VCaP (cell line): ENCODE data around the gene ABLIM3.

Experiments used
- H3K27ac ChIP-seq: fragments of 450-650 bp; 2 replicates; pipeline ENCODE4 v1.5.1; 2017
- TF ChIP-seq, protein P1 (sequence below): fragments of 450-650 bp; conservative IDR thresholded peaks from 2 replicates; pipeline ENCODE4 v1.5.1; 2017; ENCODE audit warnings: mild to moderate bottlenecking, moderate library complexity

The ABLIM3 gene

DNA sequence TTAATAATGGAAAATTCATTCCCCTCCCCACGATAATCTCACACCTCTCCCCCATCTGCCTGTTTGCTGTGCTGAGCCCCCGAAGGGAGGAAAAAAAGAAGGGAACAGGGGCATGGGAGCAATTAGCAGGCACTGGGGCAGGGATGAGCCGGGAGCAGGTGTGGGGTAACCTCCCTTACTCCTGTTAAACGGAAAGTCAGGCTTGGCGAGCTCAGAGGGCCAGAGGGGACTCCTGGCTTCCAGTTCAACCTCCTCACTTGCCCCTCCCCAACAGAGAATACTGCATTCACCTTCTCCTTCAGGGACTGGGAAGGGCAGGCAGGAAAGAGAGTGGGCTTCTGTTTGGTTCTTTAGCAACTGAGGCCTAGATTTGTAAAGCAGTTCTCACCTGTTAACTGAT is 131.9 kb downstream of the ABLIM3 start:
- H3K27ac ChIP-seq, result peak overlapping the region; percentile 65; the same call in 1 of the 2 replicates
- TF ChIP-seq, protein P1, sequence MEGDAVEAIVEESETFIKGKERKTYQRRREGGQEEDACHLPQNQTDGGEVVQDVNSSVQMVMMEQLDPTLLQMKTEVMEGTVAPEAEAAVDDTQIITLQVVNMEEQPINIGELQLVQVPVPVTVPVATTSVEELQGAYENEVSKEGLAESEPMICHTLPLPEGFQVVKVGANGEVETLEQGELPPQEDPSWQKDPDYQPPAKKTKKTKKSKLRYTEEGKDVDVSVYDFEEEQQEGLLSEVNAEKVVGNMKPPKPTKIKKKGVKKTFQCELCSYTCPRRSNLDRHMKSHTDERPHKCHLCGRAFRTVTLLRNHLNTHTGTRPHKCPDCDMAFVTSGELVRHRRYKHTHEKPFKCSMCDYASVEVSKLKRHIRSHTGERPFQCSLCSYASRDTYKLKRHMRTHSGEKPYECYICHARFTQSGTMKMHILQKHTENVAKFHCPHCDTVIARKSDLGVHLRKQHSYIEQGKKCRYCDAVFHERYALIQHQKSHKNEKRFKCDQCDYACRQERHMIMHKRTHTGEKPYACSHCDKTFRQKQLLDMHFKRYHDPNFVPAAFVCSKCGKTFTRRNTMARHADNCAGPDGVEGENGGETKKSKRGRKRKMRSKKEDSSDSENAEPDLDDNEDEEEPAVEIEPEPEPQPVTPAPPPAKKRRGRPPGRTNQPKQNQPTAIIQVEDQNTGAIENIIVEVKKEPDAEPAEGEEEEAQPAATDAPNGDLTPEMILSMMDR, result no peak

DNA sequence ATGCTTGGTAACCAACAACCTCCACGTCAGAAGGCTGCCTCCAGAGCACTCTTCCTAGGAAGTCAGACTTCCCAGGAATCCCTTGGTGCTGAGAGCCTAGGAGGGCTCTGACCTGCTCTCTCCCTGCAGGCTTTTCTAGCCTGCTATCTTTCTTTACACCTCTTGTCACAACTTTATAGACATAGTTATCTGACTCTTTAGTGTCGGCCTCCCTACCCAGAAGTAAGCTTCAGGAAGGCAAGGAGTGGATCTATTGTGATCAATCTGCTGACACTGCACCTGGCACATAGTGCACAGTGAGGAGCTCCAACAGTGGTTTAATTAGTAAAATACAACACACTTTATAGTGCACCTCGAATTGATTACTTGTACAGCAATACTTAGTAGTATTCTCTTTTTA is 132.7 kb downstream of the ABLIM3 start:
- no peak overlapping the region for H3K27ac ChIP-seq
- TF ChIP-seq, protein P1, result no peak

DNA sequence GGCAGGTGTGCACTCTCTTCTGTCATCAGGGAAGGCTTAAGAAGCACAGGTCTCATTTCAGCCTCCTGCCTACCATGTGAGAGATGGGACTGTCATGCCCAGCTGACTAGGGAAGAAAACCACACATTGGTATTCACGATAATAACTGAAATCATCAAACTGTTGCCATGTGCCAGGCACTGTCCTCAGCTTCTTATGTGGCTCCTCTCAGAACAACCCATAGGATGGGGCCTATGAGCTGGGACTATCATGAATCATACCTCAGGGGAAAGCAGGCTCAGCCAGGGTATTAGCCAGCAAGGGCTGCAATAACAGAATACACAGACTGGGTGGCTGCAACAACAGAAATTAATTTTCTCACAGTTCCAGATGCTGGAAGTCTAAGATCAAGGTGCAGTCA is 133.6 kb downstream of the ABLIM3 start:
- TF ChIP-seq, protein P1, result no peak
- H3K27ac ChIP-seq, result no peak overlapping the region

DNA sequence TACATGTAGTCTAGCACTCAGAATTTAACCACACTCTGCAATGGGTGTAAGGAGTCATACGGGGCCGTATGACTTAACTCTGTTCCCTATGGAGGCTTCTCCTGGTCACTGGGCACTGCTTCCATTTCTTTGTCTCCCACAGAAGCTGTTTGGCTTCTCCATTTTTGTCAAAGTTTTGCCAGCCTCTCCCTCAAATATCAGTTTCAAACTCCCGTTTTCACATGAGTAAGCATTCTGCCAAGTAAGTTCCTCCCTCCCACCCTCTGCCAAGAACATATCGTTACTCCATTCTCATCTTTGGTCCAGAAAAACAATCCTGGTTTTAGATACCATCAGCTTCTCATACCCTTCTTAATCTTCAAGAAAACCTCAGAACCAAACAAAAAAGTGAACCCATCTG is 136.5 kb downstream of the ABLIM3 start:
- TF ChIP-seq, protein P1, result no peak
- H3K27ac ChIP-seq, result no peak overlapping the region

DNA sequence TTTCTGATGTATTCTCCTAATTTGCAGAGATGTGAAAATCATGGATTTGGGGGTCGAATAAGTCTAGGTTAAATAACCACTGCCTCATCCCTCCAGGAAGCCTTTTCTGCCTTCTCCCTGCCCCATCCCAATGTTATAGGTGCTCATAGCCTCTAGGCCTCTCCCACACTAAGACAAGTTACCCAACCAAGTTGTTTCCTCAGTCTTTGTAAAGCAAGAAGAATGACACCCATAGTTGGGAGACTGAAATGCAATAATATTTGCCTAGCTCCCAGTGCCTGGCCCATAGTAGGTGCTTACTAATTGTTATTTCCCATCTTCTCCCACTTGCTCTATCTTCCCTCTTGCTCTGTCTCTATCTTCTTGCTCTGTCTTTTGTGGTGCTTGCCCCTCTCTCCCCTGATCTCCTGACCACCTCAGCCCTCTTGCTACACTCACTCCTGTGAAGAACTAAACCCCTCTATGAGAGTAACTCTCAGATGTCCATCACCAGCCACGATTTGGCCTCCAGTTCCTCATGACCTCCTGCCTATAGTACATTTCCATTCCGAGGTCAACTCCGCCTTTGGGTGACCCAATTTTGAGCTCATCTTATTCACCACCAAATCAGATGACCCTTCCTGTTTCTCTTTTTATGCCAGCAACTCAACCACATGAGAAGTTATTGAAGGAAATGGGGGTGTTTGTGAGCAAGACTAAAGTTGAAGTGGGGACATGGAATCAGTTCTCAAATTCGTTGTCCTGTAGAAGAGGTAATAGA is 137.3 kb downstream of the ABLIM3 start:
- no peak overlapping the region for H3K27ac ChIP-seq
- TF ChIP-seq, protein P1, result no peak

DNA sequence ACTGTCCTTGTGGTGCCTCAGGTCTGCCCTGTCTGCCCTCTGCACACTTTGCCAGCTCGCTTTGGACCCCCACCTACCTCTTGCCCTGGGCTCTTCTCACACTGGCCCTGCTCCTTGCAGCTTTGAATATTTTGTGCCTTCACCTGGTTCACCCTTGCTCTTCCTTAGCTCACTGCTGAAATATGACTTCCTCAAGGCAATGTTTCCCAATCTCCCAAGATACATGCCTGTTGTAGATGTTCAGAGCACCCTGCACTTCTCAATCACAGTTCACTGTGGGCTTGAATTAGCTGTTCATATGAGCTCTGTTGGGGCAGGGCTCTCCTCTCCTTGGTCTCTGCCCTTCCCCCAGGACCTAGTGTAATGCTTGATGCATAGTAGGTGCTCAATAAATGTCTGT is 138.4 kb downstream of the ABLIM3 start:
- no peak overlapping the region for H3K27ac ChIP-seq
- TF ChIP-seq, protein P1, result no peak

DNA sequence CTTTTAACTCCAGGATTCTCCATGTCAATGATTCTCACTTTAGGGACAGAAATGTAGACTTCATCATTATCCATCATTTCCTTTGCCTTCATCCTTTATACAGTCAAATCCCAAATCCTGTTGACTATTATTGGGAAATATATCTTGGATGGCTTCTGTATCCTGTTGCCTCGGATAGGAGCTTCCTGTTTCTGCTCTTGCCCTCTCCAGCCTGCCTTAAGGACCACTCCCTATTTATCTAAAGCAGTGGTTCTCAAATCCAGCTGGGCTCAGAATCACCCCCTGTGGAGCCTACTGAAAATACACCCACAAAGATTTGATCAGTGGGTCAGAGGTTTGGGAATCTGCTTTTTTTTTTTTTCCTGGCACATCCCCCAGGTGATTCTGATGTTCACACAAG is 138.8 kb downstream of the ABLIM3 start:
- no peak overlapping the region for H3K27ac ChIP-seq
- TF ChIP-seq, protein P1, result no peak
